Suppressor macrophage (primary cell): Measurements from ENCODE around the gene SCLY.

ENCODE experiments used
- DNase-seq, 4 experiments: peaks; one replicate each; pipeline ENCODE4 v3.0.0-alpha.2; 2020 to 2022

SCLY gene

GRCh38 chr2:238141541-238142318 is 80.9 kb downstream of the SCLY start:
- DNase-seq, result peak; percentile 68 to 84 (median 68)

GRCh38 chr2:238142382-238143205 is 81.8 kb downstream of the SCLY start:
- no peak for DNase-seq

GRCh38 chr2:238143239-238143951 is 82.6 kb downstream of the SCLY start:
- peak in 3 of 4 experiments; percentile 10 to 28 (median 25) for DNase-seq

- no peak for DNase-seq
Measured at GRCh38 chr2:238144262-238144661, 83.5 kb downstream of the SCLY start.

- no peak for DNase-seq
Measured at GRCh38 chr2:238145046-238145445, 84.2 kb downstream of the SCLY start.

GRCh38 chr2:238145851-238146250 is 85.0 kb downstream of the SCLY start:
- no peak for DNase-seq

GRCh38 chr2:238146884-238147544 is 86.2 kb downstream of the SCLY start:
- DNase-seq, result no peak

GRCh38 chr2:238148981-238149380 is 88.2 kb downstream of the SCLY start:
- DNase-seq, result no peak
